GM12873 (cell line): ENCODE results near the gene C10orf71.

Experiments used
- TF ChIP-seq, protein P1 (sequence below): IDR thresholded peaks from 2 replicates; pipeline ENCODE4 v1.5.1; 2012; ENCODE audit warnings: low read depth, mild to moderate bottlenecking, moderate library complexity, low read length, control low read depth; ENCODE audit not compliant: insufficient read depth; ENCODE audit errors: missing control alignments

The C10orf71 gene

DNA sequence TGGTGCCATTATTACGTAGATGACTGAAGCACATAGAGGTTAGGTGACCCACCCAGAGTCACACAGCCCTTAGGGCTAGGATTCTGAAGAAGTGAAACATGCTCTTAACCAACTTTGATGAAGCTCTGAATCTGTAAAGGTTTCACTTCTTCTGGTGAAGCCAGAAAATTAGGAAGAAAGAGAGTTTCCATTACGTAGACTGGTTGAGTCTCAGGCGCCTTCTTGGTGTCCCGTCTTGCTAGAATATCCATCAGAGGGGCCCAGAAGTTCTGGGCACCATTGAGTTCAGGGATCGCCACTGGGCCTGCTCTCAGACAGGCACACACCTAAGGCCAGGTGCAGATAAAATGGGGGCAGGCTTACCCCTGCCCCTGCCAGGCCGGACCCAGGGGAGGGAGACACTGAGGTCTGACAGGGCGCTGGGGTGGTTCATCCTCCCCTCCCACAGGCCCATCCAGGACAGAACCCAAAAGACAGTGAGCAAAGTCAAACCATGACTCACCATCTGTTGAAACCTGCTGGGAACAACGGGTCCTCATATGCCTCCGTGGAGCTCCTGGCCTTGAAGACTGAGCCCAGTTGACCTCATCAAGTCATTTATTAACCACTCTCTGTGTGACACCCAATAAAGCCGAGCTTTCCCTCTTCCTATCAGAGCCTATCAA is 63.8 kb downstream of the C10orf71 start:
- TF ChIP-seq, protein P1, sequence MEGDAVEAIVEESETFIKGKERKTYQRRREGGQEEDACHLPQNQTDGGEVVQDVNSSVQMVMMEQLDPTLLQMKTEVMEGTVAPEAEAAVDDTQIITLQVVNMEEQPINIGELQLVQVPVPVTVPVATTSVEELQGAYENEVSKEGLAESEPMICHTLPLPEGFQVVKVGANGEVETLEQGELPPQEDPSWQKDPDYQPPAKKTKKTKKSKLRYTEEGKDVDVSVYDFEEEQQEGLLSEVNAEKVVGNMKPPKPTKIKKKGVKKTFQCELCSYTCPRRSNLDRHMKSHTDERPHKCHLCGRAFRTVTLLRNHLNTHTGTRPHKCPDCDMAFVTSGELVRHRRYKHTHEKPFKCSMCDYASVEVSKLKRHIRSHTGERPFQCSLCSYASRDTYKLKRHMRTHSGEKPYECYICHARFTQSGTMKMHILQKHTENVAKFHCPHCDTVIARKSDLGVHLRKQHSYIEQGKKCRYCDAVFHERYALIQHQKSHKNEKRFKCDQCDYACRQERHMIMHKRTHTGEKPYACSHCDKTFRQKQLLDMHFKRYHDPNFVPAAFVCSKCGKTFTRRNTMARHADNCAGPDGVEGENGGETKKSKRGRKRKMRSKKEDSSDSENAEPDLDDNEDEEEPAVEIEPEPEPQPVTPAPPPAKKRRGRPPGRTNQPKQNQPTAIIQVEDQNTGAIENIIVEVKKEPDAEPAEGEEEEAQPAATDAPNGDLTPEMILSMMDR = no peak

DNA sequence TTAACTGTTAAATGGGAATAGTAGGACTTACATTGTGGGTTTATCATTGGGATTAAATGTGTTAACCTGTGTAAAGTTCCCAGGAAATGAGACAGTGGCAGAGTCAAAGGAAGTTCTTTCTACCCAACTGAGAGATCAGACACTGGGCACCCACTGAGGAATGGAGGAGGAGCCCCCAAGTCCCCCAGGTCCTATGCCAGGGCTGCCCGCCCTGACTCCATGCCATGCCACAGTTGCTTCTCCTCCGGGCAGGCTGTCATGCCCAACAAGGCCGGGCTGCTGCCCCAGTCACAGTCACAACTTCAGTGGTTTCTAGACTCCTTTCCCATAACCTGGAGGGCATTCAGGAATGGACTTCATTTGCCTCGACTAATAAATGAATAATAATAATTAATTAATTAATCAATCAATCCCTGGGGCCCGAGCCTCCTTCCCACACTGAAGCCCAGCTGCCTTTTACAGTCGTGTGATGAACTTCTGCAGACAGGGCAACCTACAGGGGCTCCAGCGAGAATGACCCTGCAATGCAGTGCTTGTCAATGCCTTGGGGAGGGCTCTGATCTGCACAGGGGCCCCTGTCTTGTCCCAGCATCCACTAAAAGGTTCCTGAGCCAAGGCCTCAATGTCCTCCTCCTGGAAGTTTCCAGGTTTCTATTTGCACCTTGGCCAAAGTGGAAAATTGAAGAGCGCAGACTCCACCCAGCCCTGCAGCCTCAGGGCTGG is 64.5 kb downstream of the C10orf71 start:
- TF ChIP-seq, protein P1 = no peak

DNA sequence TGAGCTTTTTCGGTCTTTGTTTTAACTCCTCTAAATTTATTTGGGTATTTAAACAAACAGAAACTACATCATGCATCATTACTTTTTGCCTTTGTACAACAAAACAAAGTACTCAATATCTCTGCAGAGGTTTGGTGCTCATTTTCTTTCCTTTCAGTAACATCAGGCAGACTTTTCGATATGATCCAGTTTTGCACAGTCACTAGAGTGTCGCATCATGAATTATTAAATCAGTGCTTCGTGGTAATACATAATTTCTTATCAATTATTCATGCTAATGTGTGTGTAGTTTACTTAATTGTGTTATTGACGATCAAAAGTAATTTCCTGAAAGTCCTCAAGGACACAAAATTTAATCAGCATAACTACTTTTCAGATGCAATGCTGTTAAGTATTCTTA is 65.1 kb downstream of the C10orf71 start:
- TF ChIP-seq, protein P1 = no peak

DNA sequence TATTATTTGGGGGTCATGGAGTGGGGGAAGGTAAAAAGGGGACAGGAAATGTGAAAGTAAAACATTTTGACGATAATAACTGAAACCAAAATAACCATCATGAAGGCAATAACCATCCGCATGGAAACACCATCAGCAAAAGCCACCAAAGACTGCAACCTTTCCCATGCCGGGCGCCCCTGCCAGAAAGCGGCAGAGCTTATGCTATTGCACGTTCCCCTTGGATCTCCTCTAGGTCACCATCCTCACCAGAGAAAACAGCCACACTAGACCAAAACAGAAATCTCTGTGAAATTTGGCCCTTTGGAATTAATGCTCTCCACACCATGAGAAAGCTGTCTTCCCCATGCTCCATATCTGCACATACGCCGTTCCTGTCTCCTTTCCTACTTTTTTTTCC is 65.8 kb downstream of the C10orf71 start:
- TF ChIP-seq, protein P1 = no peak

DNA sequence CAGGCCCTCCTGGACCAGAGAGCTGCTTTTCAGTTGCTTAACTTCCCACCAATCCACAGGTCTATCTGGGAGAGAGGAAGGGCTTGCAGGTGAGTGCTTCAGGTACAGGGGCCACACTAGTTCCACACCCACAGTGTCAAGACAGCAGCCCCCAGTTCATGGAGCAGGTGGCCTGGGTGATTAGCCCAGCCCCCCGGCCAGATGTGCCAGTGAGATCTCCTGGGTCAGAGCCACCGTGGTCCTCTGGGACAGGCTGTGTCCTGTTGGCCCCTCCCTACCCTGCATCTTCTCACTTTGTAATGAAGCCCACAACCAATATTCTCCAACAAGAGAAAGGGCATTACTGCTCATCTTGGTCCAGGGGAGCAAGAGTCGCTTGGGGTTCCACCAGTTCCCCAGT is 66.3 kb downstream of the C10orf71 start:
- TF ChIP-seq, protein P1 = no peak

DNA sequence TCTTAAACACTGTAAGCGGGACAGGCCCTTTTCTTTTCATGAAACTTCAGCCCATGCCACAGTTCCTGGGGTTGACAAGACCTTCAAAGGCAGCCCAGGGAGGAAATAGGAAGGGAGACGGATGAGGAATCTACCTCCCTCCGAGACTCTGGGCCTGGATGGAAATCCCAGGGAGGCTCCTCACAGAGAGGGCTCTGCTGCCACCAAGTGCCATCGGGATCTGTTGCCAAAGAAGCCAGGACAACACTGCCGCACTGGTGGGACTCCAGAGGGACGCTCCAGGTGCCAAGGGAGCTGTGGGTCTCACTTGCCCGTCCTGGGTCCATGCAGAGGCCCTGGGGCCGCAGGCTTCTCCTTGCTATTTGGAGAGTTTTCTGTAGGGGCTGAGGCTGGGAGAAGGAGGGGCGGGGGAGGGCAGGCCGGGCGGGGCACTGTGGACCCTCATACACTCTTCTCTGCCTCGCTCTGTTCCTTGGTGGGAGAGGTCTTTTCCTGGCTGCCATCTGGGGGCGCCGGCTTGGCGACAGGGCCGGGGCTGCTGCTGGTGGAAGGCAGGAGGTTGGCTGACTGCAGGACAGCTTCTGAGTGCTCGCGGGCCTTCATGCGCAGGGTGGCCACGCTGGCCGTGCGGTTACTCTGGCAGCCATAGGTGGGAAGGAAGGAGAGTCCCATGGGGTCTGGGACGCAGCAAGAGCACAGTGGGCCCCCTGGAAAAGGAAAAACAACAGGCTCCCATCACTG is 66.9 kb downstream of the C10orf71 start:
- TF ChIP-seq, protein P1 = no peak

DNA sequence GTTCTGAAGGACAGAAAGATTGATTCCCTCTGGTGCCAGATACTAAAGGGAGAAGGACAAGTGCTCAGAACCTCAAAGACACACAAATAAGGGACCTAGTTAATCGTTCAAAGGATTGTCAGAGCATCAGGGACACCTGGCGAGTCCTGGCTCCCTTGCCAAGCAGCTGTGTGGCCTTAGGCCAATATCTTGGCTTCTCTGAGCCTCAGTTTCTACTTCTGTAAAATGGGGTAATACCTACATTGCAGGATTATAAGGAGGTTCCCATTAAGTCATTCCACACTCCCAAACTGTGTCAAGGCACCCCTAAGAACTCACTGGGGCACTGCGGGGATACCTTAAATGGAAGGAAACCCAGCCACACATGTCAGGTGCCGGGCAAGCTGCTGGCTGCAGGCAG is 67.5 kb downstream of the C10orf71 start:
- TF ChIP-seq, protein P1 = no peak
